ENCODE measurements around the gene CD9. TPM values are rescaled to one million over a fixed set of nuclear protein-coding genes. Genes with fewer than 3 reads are reported as not detected.

Gene CD9
- polyA plus RNA-seq, 1 donor (not counting 4 experiments of a cell fraction or from before 2014, with no cell fraction given): 1,084 TPM

- no peak for FAIRE-seq
- H4K20me1 ChIP-seq (ENCODE audit: control insufficient read depth, extremely low read depth, insufficient read depth, low read length): no peaks in the 10 kb centered on the region
- H3K27me3 ChIP-seq (ENCODE audit: control insufficient read depth, extremely low read depth, insufficient read depth, low read length): no peaks in the 10 kb centered on the region
- H3K27ac ChIP-seq (ENCODE audit: control insufficient read depth, insufficient read depth, low read length): no peak overlapping the region
- peak overlapping the region in 1 of 3 experiments; percentile 4 for H3K4me3 ChIP-seq (ENCODE audit: control insufficient read depth in 2 of 3, extremely low read depth in 1 of 3, insufficient read depth in 2 of 3, low read depth in 1 of 3, low read length in 3 of 3)
- no peak overlapping the region for H3K9ac ChIP-seq (ENCODE audit: control insufficient read depth, extremely low read depth, insufficient read depth, low read length)
- TF ChIP-seq EZH2 (IDR thresholded peaks at IDR 0.05; ENCODE audit: low read length): no peak
- H3K79me2 ChIP-seq (ENCODE audit: control insufficient read depth, insufficient read depth, low read length): no peaks in the 10 kb centered on the region
- H3K36me3 ChIP-seq (ENCODE audit: control insufficient read depth in 2 of 2, extremely low read depth in 1 of 2, insufficient read depth in 2 of 2, low read length in 2 of 2): no peaks in the 10 kb centered on the region
- H2AFZ ChIP-seq (ENCODE audit: control insufficient read depth, low read length): peak overlapping the region; percentile 57
- no peaks in the 10 kb centered on the region for H3K9me1 ChIP-seq (ENCODE audit: control insufficient read depth, extremely low read depth, insufficient read depth, low read length)
- H3K4me2 ChIP-seq (ENCODE audit: control insufficient read depth, extremely low read depth, insufficient read depth, low read depth, low read length): peak overlapping the region; percentile 59
- no peak for DNase-seq (ENCODE audit: low read depth, low spot score)
- no peaks in the 10 kb centered on the region for H3K9me3 ChIP-seq (ENCODE audit: control insufficient read depth, low read depth, low read length)
- H3K4me1 ChIP-seq (ENCODE audit: control insufficient read depth, extremely low read depth, insufficient read depth, low read length): peaks cover 16% of the 10 kb centered on the region
- dilution Hi-C loops (cut with MboI; ENCODE audit: extremely low pct_ligation_motif_present, low sequenced_read_pairs): no loop called here
These were observed 49.4 kb downstream of the CD9 start for GRCh38 chr12:6249580-6249979.

GRCh38 chr12:6250343-6250742, 50.1 kb downstream of the CD9 start:
- no peak overlapping the region for H3K27ac ChIP-seq (ENCODE audit: control insufficient read depth, insufficient read depth, low read length)
- peak overlapping the region; percentile 8 for H2AFZ ChIP-seq (ENCODE audit: control insufficient read depth, low read length)
- TF ChIP-seq EZH2 (IDR thresholded peaks at IDR 0.05; ENCODE audit: low read length) (no peak), CTCF (optimal IDR thresholded peaks at IDR 0.05 in 1 of 3, IDR thresholded peaks at IDR 0.05 in 1 of 3, conservative IDR thresholded peaks at IDR 0.05 in 1 of 3; ENCODE audit: extremely low read depth in 1 of 3, insufficient read depth in 2 of 3, low read length in 3 of 3) (no peak)
- H3K36me3 ChIP-seq (ENCODE audit: control insufficient read depth in 2 of 2, extremely low read depth in 1 of 2, insufficient read depth in 2 of 2, low read length in 2 of 2): no peaks in the 10 kb centered on the region
- H3K4me1 ChIP-seq (ENCODE audit: control insufficient read depth, extremely low read depth, insufficient read depth, low read length): peaks cover 16% of the 10 kb centered on the region
- H3K9ac ChIP-seq (ENCODE audit: control insufficient read depth, extremely low read depth, insufficient read depth, low read length): no peak overlapping the region
- no peaks in the 10 kb centered on the region for H3K9me3 ChIP-seq (ENCODE audit: control insufficient read depth, low read depth, low read length)
- H3K4me3 ChIP-seq (ENCODE audit: control insufficient read depth in 2 of 3, extremely low read depth in 1 of 3, insufficient read depth in 2 of 3, low read depth in 1 of 3, low read length in 3 of 3): no peak overlapping the region
- FAIRE-seq (no peak), DNase-seq (ENCODE audit: low read depth, low spot score) (no peak)
- H3K9me1 ChIP-seq (ENCODE audit: control insufficient read depth, extremely low read depth, insufficient read depth, low read length): no peaks in the 10 kb centered on the region
- H4K20me1 ChIP-seq (ENCODE audit: control insufficient read depth, extremely low read depth, insufficient read depth, low read length): no peaks in the 10 kb centered on the region
- no peaks in the 10 kb centered on the region for H3K79me2 ChIP-seq (ENCODE audit: control insufficient read depth, insufficient read depth, low read length)
- no peaks in the 10 kb centered on the region for H3K27me3 ChIP-seq (ENCODE audit: control insufficient read depth, extremely low read depth, insufficient read depth, low read length)
- peak overlapping the region; percentile 59 for H3K4me2 ChIP-seq (ENCODE audit: control insufficient read depth, extremely low read depth, insufficient read depth, low read depth, low read length)
- dilution Hi-C loops (cut with MboI; ENCODE audit: extremely low pct_ligation_motif_present, low sequenced_read_pairs): no loop called here

DNA sequence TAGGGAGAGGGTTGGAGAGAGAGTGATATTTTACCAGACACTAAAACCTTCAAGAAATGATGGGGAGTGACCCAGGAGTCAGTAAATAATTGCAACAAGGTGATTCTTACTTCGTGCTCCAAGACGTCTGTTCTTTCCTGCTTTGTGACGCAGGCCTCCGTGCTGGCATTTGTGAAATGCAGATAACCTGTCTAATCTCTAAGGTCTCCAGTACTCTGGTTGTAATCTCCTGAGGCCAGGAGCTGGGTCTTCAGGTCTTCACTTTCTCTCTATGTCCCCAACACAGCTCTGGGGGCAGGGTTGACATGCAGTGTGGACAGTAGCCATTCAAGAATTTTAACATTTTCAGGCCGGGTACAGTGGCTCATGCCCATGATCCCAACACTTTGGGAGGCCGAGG, 53.1 kb downstream of the CD9 start:
- no peak overlapping the region for H3K4me2 ChIP-seq (ENCODE audit: control insufficient read depth, extremely low read depth, insufficient read depth, low read depth, low read length)
- dilution Hi-C loops (cut with MboI; ENCODE audit: extremely low pct_ligation_motif_present, low sequenced_read_pairs): no loop called here
- no peak for FAIRE-seq
- no peaks in the 10 kb centered on the region for H3K9me3 ChIP-seq (ENCODE audit: control insufficient read depth, low read depth, low read length)
- no peaks in the 10 kb centered on the region for H3K27me3 ChIP-seq (ENCODE audit: control insufficient read depth, extremely low read depth, insufficient read depth, low read length)
- H4K20me1 ChIP-seq (ENCODE audit: control insufficient read depth, extremely low read depth, insufficient read depth, low read length): no peaks in the 10 kb centered on the region
- H3K27ac ChIP-seq (ENCODE audit: control insufficient read depth, insufficient read depth, low read length): no peak overlapping the region
- H2AFZ ChIP-seq (ENCODE audit: control insufficient read depth, low read length): no peak overlapping the region
- no peak for TF ChIP-seq EZH2 (IDR thresholded peaks at IDR 0.05; ENCODE audit: low read length)
- TF ChIP-seq CTCF (optimal IDR thresholded peaks at IDR 0.05 in 1 of 3, IDR thresholded peaks at IDR 0.05 in 1 of 3, conservative IDR thresholded peaks at IDR 0.05 in 1 of 3; ENCODE audit: extremely low read depth in 1 of 3, insufficient read depth in 2 of 3, low read length in 3 of 3): no peak
- no peaks in the 10 kb centered on the region for H3K36me3 ChIP-seq (ENCODE audit: control insufficient read depth in 2 of 2, extremely low read depth in 1 of 2, insufficient read depth in 2 of 2, low read length in 2 of 2)
- H3K79me2 ChIP-seq (ENCODE audit: control insufficient read depth, insufficient read depth, low read length): no peaks in the 10 kb centered on the region
- H3K9me1 ChIP-seq (ENCODE audit: control insufficient read depth, extremely low read depth, insufficient read depth, low read length): no peaks in the 10 kb centered on the region
- H3K9ac ChIP-seq (ENCODE audit: control insufficient read depth, extremely low read depth, insufficient read depth, low read length): no peak overlapping the region
- H3K4me1 ChIP-seq (ENCODE audit: control insufficient read depth, extremely low read depth, insufficient read depth, low read length): peaks cover 16% of the 10 kb centered on the region
- no peak for DNase-seq (ENCODE audit: low read depth, low spot score)
- H3K4me3 ChIP-seq (ENCODE audit: control insufficient read depth in 2 of 3, extremely low read depth in 1 of 3, insufficient read depth in 2 of 3, low read depth in 1 of 3, low read length in 3 of 3): no peak overlapping the region
